WTC11 (cell line): Measurements from ENCODE around the gene ASTN2. TPM values are rescaled to one million over a fixed set of nuclear protein-coding genes. Genes with fewer than 3 reads are reported as not detected.

Experiments used
- ATAC-seq: fragments of 200-7000 bp; cut with Tn5 transposase; 2 replicates; pipeline ENCODE4 v1.10.0; 2021; ENCODE audit warnings: mild to moderate bottlenecking, moderate library complexity
- CTCF ChIA-PET: fragments of 300-600 bp; sonication (Branson Sonifier 250); formaldehyde crosslinking; loops from one replicate; lab custom pipeline; 2021; ENCODE audit warnings: antibody characterized with exemption; lab: Charles Lee
- POLR2A ChIA-PET: fragments of 350-600 bp; sonication (Branson Sonifier 250); formaldehyde crosslinking; loops from one replicate; lab custom pipeline; 2021; ENCODE audit warnings: antibody characterized with exemption; lab: Charles Lee
- DNase-seq: peaks from one replicate; pipeline ENCODE4 v3.0.0; 2021; ENCODE audit warnings: low spot score
- H3K27ac Mint-ChIP-seq: 2 replicates; pipeline ENCODE4 v1.8.0; 2021; ENCODE audit warnings: mixed read lengths
- H3K27me3 Mint-ChIP-seq: 2 replicates; pipeline ENCODE4 v1.8.0; 2021; ENCODE audit warnings: low read depth, mild to moderate bottlenecking, moderate library complexity, mixed read lengths
- H3K36me3 Mint-ChIP-seq: 2 replicates; pipeline ENCODE4 v1.8.0; 2021; ENCODE audit warnings: mixed read lengths
- H3K4me1 Mint-ChIP-seq: 2 replicates; pipeline ENCODE4 v1.8.0; 2022; ENCODE audit warnings: mixed read lengths
- H3K4me3 Mint-ChIP-seq: 2 replicates; pipeline ENCODE4 v1.8.0; 2021; ENCODE audit warnings: mild to moderate bottlenecking, moderate library complexity, mixed read lengths
- H3K9me3 Mint-ChIP-seq: 2 replicates; pipeline ENCODE4 v1.8.0; 2021; ENCODE audit warnings: mixed read lengths
- ATF1 ChIP-seq: sonication (generic); formaldehyde crosslinking; IDR thresholded peaks from 2 replicates; pipeline ENCODE4 v1.8.1; 2023; ENCODE audit warnings: mild to moderate bottlenecking, moderate library complexity, missing genetic modification reagents
- CREM ChIP-seq: sonication (generic); formaldehyde crosslinking; IDR thresholded peaks from 2 replicates; pipeline ENCODE4 v1.8.1; 2022; ENCODE audit warnings: mild to moderate bottlenecking, missing genetic modification reagents, moderate library complexity
- ELF4 ChIP-seq: sonication (generic); formaldehyde crosslinking; IDR thresholded peaks from 2 replicates; pipeline ENCODE4 v1.8.1; 2022; ENCODE audit warnings: low read depth, mild to moderate bottlenecking, moderate library complexity, missing genetic modification reagents
- GTF2I ChIP-seq: fragments of 250-450 bp; sonication (Bioruptor Pico); conservative IDR thresholded peaks from 2 replicates; pipeline ENCODE4 v1.4.0; 2021; ENCODE audit warnings: mild to moderate bottlenecking
- JUN ChIP-seq: sonication (generic); formaldehyde crosslinking; IDR thresholded peaks from 2 replicates; pipeline ENCODE4 v1.8.0; 2023; ENCODE audit warnings: mild to moderate bottlenecking, missing genetic modification reagents
- NFE2L1 ChIP-seq: sonication (generic); formaldehyde crosslinking; IDR thresholded peaks from 2 replicates; pipeline ENCODE4 v1.8.1; 2023; ENCODE audit warnings: missing genetic modification reagents
- NFYB ChIP-seq: sonication (generic); formaldehyde crosslinking; conservative IDR thresholded peaks from 2 replicates; pipeline ENCODE4 v1.8.0; 2022; ENCODE audit warnings: low read depth, missing genetic modification reagents
- SMAD3 ChIP-seq: sonication (generic); formaldehyde crosslinking; IDR thresholded peaks from 2 replicates; pipeline ENCODE4 v1.8.0; 2022; ENCODE audit warnings: missing genetic modification reagents, mild to moderate bottlenecking, borderline replicate concordance
- SMAD4 ChIP-seq: sonication (generic); formaldehyde crosslinking; IDR thresholded peaks from 2 replicates; pipeline ENCODE4 v1.8.0; 2022; ENCODE audit warnings: mild to moderate bottlenecking, missing genetic modification reagents
- SOX15 ChIP-seq: fragments of 250-450 bp; sonication (Bioruptor Pico); IDR thresholded peaks from 2 replicates; pipeline ENCODE4 v1.9.0; 2021; ENCODE audit warnings: mild to moderate bottlenecking
- SP1 ChIP-seq: sonication (generic); formaldehyde crosslinking; conservative IDR thresholded peaks from 2 replicates; pipeline ENCODE4 v1.8.1; 2022; ENCODE audit warnings: missing genetic modification reagents
- TEAD4 ChIP-seq: sonication (generic); formaldehyde crosslinking; IDR thresholded peaks from 2 replicates; pipeline ENCODE4 v1.8.0; 2022; ENCODE audit warnings: mild to moderate bottlenecking, missing genetic modification reagents
- ZNF232 ChIP-seq: sonication (generic); formaldehyde crosslinking; IDR thresholded peaks from 2 replicates; pipeline ENCODE4 v1.8.0; 2022; ENCODE audit warnings: mild to moderate bottlenecking, missing genetic modification reagents
- ZNF263 ChIP-seq: sonication (generic); formaldehyde crosslinking; IDR thresholded peaks from 2 replicates; pipeline ENCODE4 v1.8.1; 2022; ENCODE audit warnings: low read depth, mild to moderate bottlenecking, moderate library complexity, missing genetic modification reagents
- ZNF317 ChIP-seq: sonication (generic); formaldehyde crosslinking; IDR thresholded peaks from 2 replicates; pipeline ENCODE4 v1.8.1; 2023; ENCODE audit warnings: low read depth, mild to moderate bottlenecking, moderate library complexity, missing genetic modification reagents, borderline replicate concordance
- ZNF396 ChIP-seq: fragments of 250-450 bp; sonication (Bioruptor Pico); IDR thresholded peaks from 2 replicates; pipeline ENCODE4 v1.8.0; 2021; ENCODE audit warnings: mild to moderate bottlenecking, moderate library complexity, borderline replicate concordance
- total RNA-seq: library from RNA; stranded (reverse); gene quantifications from 3 replicates; pipeline ENCODE4 v1.2.3, GENCODE V29; 2021
- TF ChIP-seq, protein P1 (sequence below): fragments of 250-450 bp; sonication (Bioruptor Pico); IDR thresholded peaks from 2 replicates; pipeline ENCODE4 v1.9.0; 2021; ENCODE audit warnings: mild to moderate bottlenecking
- TF ChIP-seq, protein P2 (sequence below): sonication (generic); formaldehyde crosslinking; IDR thresholded peaks from 2 replicates; pipeline ENCODE4 v1.8.0; 2022; ENCODE audit warnings: mild to moderate bottlenecking, missing genetic modification reagents
- TF ChIP-seq, protein P3 (sequence below): sonication (generic); formaldehyde crosslinking; IDR thresholded peaks from 2 replicates; pipeline ENCODE4 v1.8.0; 2022; ENCODE audit warnings: mild to moderate bottlenecking, missing genetic modification reagents
- TF ChIP-seq, protein P4 (sequence below): sonication (generic); formaldehyde crosslinking; IDR thresholded peaks from 2 replicates; pipeline ENCODE4 v1.8.1; 2022; ENCODE audit warnings: mild to moderate bottlenecking, moderate library complexity, missing genetic modification reagents
- TF ChIP-seq, protein P5 (sequence below): fragments of 250-450 bp; sonication (Bioruptor Pico); IDR thresholded peaks from 2 replicates; pipeline ENCODE4 v1.9.0; 2021; ENCODE audit warnings: moderate library complexity, mild to moderate bottlenecking, inconsistent platforms, borderline replicate concordance
- TF ChIP-seq, protein P6 (sequence below): sonication (generic); formaldehyde crosslinking; IDR thresholded peaks from 2 replicates; pipeline ENCODE4 v1.8.1; 2023; ENCODE audit warnings: mild to moderate bottlenecking, missing genetic modification reagents, moderate library complexity

The ASTN2 gene
- total RNA-seq, 1 experiment from 2014 or later: 16.2 TPM

DNA sequence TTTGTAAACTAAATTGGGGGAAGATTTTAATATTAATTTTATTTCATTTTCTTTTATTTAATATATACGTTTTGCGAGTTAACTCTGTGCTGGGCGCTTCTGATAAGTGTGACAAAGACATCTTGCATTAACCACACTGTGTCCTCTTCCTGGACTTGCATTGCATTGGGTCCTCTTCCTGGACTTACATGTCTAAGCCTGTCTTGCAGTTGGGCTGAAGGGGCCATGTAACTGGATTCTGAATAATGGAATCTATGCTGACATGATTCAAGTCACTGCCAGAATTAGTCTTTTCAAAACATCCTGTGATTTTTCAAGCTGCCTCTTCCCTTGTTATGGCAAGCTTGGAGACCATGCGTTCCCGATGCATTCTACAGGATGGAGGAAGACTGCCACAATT, 605.2 kb downstream of the ASTN2 start:
- no peaks in the 10 kb centered on the region for H3K36me3 Mint-ChIP-seq
- no peak for ATAC-seq
- CTCF ChIA-PET: interaction anchor here (1.4 kb wide), 1 partner anchor 51 kb away, joined by 9 read pairs; no protein-coding TSS in a partner anchor
- POLR2A ChIA-PET: no interaction called here
- H3K27ac Mint-ChIP-seq: no peak overlapping the region
- TF ChIP-seq, protein P1, sequence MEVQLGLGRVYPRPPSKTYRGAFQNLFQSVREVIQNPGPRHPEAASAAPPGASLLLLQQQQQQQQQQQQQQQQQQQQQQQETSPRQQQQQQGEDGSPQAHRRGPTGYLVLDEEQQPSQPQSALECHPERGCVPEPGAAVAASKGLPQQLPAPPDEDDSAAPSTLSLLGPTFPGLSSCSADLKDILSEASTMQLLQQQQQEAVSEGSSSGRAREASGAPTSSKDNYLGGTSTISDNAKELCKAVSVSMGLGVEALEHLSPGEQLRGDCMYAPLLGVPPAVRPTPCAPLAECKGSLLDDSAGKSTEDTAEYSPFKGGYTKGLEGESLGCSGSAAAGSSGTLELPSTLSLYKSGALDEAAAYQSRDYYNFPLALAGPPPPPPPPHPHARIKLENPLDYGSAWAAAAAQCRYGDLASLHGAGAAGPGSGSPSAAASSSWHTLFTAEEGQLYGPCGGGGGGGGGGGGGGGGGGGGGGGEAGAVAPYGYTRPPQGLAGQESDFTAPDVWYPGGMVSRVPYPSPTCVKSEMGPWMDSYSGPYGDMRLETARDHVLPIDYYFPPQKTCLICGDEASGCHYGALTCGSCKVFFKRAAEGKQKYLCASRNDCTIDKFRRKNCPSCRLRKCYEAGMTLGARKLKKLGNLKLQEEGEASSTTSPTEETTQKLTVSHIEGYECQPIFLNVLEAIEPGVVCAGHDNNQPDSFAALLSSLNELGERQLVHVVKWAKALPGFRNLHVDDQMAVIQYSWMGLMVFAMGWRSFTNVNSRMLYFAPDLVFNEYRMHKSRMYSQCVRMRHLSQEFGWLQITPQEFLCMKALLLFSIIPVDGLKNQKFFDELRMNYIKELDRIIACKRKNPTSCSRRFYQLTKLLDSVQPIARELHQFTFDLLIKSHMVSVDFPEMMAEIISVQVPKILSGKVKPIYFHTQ (CRISPR knock-in tag): no peak
- TF ChIP-seq JUN (CRISPR knock-in tag): no peak
- TF ChIP-seq, protein P2, sequence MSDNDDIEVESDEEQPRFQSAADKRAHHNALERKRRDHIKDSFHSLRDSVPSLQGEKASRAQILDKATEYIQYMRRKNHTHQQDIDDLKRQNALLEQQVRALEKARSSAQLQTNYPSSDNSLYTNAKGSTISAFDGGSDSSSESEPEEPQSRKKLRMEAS: no peak
- no peak for TF ChIP-seq ATF1 (CRISPR knock-in tag)
- no peak for TF ChIP-seq SP1 (CRISPR knock-in tag)
- TF ChIP-seq, all 79 proteins: peak for 0
- no peak for DNase-seq
- H3K9me3 Mint-ChIP-seq: no peaks in the 10 kb centered on the region
- no peak overlapping the region for H3K4me3 Mint-ChIP-seq
- H3K27me3 Mint-ChIP-seq: no peaks in the 10 kb centered on the region
- H3K4me1 Mint-ChIP-seq: 0 out of 2 replicates have a peak, but pooled peaks cover 8% of the 10 kb centered on the region

DNA sequence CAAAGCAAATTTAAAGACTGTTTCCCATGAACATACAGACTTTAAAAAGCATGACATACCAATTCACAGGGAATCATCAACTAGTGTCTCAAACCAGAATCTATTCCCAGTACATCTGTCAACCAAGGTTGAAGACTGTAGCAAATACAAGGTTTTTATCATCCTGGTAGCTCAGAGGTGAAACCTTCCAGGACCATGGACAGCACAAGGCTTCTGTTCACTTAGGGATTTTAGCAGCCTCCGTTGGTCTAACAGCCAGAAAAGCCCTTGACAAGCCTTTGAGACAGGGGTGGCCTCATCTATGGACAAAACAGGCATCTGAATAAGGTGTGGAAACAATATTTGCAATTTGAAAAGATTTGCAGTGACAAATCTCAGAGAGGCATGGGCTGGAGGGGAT, 608.8 kb downstream of the ASTN2 start:
- H3K4me1 Mint-ChIP-seq: peaks cover 7% of the 10 kb centered on the region
- no peaks in the 10 kb centered on the region for H3K9me3 Mint-ChIP-seq
- no peak overlapping the region for H3K27ac Mint-ChIP-seq
- peak; percentile 57; the same call in 1 of the 2 replicates for TF ChIP-seq ZNF232 (CRISPR knock-in tag)
- no peak for TF ChIP-seq SMAD4 (CRISPR knock-in tag)
- TF ChIP-seq JUN (CRISPR knock-in tag): no peak
- peak; percentile 82 for TF ChIP-seq SMAD3 (CRISPR knock-in tag)
- ChIA-PET POLR2A (no interaction called here), CTCF (interaction anchor here (1.9 kb wide), 1 partner anchor 54 kb away, joined by 9 read pairs; no protein-coding TSS in a partner anchor)
- H3K4me3 Mint-ChIP-seq: no peak overlapping the region
- no peaks in the 10 kb centered on the region for H3K36me3 Mint-ChIP-seq
- ATAC-seq (no peak), DNase-seq (peak; percentile 46)
- H3K27me3 Mint-ChIP-seq: no peaks in the 10 kb centered on the region

DNA sequence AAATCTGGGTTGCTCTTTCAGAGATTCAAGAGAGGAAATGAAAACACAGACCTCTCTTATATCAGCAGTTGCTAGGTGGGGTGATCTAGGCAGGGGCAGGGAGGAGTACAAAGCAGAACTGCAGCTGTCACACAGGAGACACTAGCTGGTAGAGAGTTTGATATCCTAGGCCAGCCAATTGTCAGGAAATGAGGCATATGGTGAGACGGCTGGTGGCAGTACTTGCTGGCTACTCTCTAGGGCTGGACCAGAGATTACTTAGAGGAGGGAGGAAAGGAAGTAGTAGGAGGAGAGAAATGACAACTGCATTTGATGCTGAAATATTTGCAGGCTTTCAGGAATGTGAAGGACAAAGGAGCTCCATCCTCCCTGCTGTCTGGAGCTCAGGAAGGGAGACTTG, 614.0 kb downstream of the ASTN2 start:
- Mint-ChIP-seq H3K4me1 (peaks cover 22% of the 10 kb centered on the region), H3K4me3 (no peak overlapping the region), H3K27ac (peak overlapping the region; percentile 3; the same call in 1 of the 2 replicates), H3K36me3 (no peaks in the 10 kb centered on the region)
- no peak for TF ChIP-seq SMAD3 (CRISPR knock-in tag)
- no peak for TF ChIP-seq CREM (CRISPR knock-in tag)
- no peak for TF ChIP-seq SOX15 (CRISPR knock-in tag)
- no peak for TF ChIP-seq GTF2I (CRISPR knock-in tag)
- no peak for TF ChIP-seq TEAD4 (CRISPR knock-in tag)
- no peak for TF ChIP-seq ATF1 (CRISPR knock-in tag)
- TF ChIP-seq ZNF317 (CRISPR knock-in tag): no peak
- no peak for TF ChIP-seq NFYB (CRISPR knock-in tag)
- no peak for TF ChIP-seq NFE2L1 (CRISPR knock-in tag)
- no peak for TF ChIP-seq ZNF263 (CRISPR knock-in tag)
- TF ChIP-seq, all 79 proteins: peak for 0
- peak; percentile 91 for ATAC-seq
- H3K9me3 Mint-ChIP-seq: no peaks in the 10 kb centered on the region
- no peak for DNase-seq
- H3K27me3 Mint-ChIP-seq: no peaks in the 10 kb centered on the region
- ChIA-PET POLR2A (no interaction called here), CTCF (interaction anchor here (0.6 to 2.8 kb wide), 4 partner anchors 42 to 64 kb away, joined by 3 to 17 read pairs (median 8); no protein-coding TSS in a partner anchor)

DNA sequence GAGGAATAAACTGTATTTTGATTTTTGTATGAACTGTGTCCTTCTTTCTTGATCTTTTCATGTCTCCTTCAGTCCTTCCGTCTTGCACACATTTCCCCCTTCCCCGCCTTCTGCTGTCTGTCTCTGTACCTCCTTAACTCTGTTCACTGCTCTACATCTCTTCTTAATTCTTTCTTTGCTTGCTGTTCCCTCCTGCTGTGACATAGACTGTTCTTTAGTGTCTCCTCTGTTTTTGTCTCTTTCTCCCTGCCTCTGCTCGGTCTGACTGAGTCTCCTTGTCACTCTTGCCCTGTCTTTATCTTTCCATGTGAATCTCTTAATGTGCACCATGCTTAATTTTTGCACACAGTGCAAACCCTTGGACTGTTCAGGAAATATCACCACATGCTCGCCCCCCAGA, 614.8 kb downstream of the ASTN2 start:
- CTCF ChIA-PET: interaction anchor here (2.8 kb wide), 1 partner anchor 60 kb away, joined by 17 read pairs; no protein-coding TSS in a partner anchor
- Mint-ChIP-seq H3K27ac (no peak overlapping the region), H3K36me3 (no peaks in the 10 kb centered on the region), H3K27me3 (no peaks in the 10 kb centered on the region), H3K4me1 (peaks cover 29% of the 10 kb centered on the region), H3K9me3 (no peaks in the 10 kb centered on the region), H3K4me3 (no peak overlapping the region)
- POLR2A ChIA-PET: no interaction called here
- ATAC-seq: no peak
- no peak for DNase-seq
- TF ChIP-seq, protein P3, sequence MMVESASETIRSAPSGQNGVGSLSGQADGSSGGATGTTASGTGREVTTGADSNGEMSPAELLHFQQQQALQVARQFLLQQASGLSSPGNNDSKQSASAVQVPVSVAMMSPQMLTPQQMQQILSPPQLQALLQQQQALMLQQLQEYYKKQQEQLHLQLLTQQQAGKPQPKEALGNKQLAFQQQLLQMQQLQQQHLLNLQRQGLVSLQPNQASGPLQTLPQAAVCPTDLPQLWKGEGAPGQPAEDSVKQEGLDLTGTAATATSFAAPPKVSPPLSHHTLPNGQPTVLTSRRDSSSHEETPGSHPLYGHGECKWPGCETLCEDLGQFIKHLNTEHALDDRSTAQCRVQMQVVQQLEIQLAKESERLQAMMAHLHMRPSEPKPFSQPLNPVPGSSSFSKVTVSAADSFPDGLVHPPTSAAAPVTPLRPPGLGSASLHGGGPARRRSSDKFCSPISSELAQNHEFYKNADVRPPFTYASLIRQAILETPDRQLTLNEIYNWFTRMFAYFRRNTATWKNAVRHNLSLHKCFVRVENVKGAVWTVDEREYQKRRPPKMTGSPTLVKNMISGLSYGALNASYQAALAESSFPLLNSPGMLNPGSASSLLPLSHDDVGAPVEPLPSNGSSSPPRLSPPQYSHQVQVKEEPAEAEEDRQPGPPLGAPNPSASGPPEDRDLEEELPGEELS (CRISPR knock-in tag): no peak
- TF ChIP-seq ZNF396 (no peak), ELF4 (CRISPR knock-in tag) (no peak), TEAD4 (CRISPR knock-in tag) (no peak)
- TF ChIP-seq, protein P4, sequence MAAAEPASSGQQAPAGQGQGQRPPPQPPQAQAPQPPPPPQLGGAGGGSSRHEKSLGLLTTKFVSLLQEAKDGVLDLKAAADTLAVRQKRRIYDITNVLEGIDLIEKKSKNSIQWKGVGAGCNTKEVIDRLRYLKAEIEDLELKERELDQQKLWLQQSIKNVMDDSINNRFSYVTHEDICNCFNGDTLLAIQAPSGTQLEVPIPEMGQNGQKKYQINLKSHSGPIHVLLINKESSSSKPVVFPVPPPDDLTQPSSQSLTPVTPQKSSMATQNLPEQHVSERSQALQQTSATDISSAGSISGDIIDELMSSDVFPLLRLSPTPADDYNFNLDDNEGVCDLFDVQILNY (CRISPR knock-in tag): no peak
- TF ChIP-seq, protein P5, sequence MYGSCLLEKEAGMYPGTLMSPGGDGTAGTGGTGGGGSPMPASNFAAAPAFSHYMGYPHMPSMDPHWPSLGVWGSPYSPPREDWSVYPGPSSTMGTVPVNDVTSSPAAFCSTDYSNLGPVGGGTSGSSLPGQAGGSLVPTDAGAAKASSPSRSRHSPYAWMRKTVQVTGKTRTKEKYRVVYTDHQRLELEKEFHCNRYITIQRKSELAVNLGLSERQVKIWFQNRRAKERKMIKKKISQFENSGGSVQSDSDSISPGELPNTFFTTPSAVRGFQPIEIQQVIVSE (CRISPR knock-in tag): no peak
- TF ChIP-seq, protein P6, sequence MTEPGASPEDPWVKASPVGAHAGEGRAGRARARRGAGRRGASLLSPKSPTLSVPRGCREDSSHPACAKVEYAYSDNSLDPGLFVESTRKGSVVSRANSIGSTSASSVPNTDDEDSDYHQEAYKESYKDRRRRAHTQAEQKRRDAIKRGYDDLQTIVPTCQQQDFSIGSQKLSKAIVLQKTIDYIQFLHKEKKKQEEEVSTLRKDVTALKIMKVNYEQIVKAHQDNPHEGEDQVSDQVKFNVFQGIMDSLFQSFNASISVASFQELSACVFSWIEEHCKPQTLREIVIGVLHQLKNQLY (CRISPR knock-in tag): no peak
